ENCODE results near the gene TTLL11. TPM values are rescaled to one million over a fixed set of nuclear protein-coding genes. Genes with fewer than 3 reads are reported as not detected.

Gene TTLL11
- total and polyA plus RNA-seq, 2 of the 8 experiments (the other 6 are each of a cell fraction or from before 2014, with no cell fraction given), result 0.56 to 0.80 TPM

DNA sequence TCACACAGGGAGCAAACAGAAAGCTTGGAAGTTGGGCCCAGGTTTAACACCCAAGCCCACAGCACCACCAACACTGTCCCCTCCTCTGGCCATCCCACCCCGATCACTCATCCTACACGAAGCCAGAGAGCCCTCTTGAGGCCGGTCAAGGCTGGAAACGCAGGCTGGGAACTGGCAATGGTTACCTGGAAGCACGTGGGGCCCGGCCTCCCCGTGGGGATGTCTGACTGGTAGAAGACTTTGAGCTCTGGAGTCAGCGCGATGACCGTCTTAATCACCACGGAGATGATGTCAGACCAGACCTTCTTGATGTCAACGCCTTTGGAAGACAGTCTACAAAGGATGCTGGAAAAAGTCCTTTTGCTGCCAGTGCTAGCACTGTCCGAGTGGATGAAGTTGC, 104.1 kb downstream of the TTLL11 start (continued):
- TF ChIP-seq, protein P1, sequence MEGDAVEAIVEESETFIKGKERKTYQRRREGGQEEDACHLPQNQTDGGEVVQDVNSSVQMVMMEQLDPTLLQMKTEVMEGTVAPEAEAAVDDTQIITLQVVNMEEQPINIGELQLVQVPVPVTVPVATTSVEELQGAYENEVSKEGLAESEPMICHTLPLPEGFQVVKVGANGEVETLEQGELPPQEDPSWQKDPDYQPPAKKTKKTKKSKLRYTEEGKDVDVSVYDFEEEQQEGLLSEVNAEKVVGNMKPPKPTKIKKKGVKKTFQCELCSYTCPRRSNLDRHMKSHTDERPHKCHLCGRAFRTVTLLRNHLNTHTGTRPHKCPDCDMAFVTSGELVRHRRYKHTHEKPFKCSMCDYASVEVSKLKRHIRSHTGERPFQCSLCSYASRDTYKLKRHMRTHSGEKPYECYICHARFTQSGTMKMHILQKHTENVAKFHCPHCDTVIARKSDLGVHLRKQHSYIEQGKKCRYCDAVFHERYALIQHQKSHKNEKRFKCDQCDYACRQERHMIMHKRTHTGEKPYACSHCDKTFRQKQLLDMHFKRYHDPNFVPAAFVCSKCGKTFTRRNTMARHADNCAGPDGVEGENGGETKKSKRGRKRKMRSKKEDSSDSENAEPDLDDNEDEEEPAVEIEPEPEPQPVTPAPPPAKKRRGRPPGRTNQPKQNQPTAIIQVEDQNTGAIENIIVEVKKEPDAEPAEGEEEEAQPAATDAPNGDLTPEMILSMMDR (IDR thresholded peaks at IDR 0.05; ENCODE audit: control extremely low read depth in 1 of 3, insufficient read depth in 1 of 3, low read depth in 1 of 3, low read length in 3 of 3), result peak; percentile 73 to 84 (median 80)
- TF ChIP-seq ZNF274 (IDR thresholded peaks at IDR 0.05; ENCODE audit: borderline replicate concordance, extremely low read depth, low read length), result no peak

Measured in H1 (cell line).